SJCRH30 (cell line): ENCODE results near the gene PTPN13. TPM values are rescaled to one million over a fixed set of nuclear protein-coding genes. Genes with fewer than 3 reads are reported as not detected.

Experiments used
- DNase-seq, 2 experiments: peaks; one replicate each; pipeline ENCODE4 v3.0.0-alpha.2; 2015 to 2020
- H3K27ac ChIP-seq: fragments of 250-450 bp; sonication (Bioruptor Pico); 2 replicates; pipeline ENCODE4 v1.5.1; 2020; ENCODE audit warnings: mild to moderate bottlenecking, moderate library complexity
- H3K27me3 ChIP-seq: fragments of 250-450 bp; sonication (Bioruptor Pico); 2 replicates; pipeline ENCODE4 v1.5.1; 2020; ENCODE audit warnings: mild to moderate bottlenecking, moderate library complexity
- H3K36me3 ChIP-seq: fragments of 250-450 bp; sonication (Bioruptor Pico); 2 replicates; pipeline ENCODE4 v1.5.1; 2020; ENCODE audit warnings: mild to moderate bottlenecking, moderate library complexity
- H3K4me1 ChIP-seq: fragments of 250-450 bp; sonication (Bioruptor Pico); 2 replicates; pipeline ENCODE4 v1.5.1; 2020; ENCODE audit warnings: mild to moderate bottlenecking, moderate library complexity
- H3K4me3 ChIP-seq: fragments of 250-450 bp; sonication (Bioruptor Pico); 2 replicates; pipeline ENCODE4 v1.5.1; 2020; ENCODE audit warnings: mild to moderate bottlenecking, moderate library complexity
- H3K9me3 ChIP-seq: fragments of 250-450 bp; sonication (Bioruptor Pico); replicated peaks from 2 replicates; pipeline ENCODE4 v1.5.1; 2020; ENCODE audit warnings: mild to moderate bottlenecking, moderate library complexity
- total RNA-seq: library from RNA; depleted of rRNA; stranded (reverse); fragments of >200 nt; shearing (Covaris generic); gene quantifications from 2 replicates; pipeline ENCODE4 v1.2.3, GENCODE V29; 2014

PTPN13 gene
- total RNA-seq, 1 experiment from 2014 or later: 20.0 TPM

DNA sequence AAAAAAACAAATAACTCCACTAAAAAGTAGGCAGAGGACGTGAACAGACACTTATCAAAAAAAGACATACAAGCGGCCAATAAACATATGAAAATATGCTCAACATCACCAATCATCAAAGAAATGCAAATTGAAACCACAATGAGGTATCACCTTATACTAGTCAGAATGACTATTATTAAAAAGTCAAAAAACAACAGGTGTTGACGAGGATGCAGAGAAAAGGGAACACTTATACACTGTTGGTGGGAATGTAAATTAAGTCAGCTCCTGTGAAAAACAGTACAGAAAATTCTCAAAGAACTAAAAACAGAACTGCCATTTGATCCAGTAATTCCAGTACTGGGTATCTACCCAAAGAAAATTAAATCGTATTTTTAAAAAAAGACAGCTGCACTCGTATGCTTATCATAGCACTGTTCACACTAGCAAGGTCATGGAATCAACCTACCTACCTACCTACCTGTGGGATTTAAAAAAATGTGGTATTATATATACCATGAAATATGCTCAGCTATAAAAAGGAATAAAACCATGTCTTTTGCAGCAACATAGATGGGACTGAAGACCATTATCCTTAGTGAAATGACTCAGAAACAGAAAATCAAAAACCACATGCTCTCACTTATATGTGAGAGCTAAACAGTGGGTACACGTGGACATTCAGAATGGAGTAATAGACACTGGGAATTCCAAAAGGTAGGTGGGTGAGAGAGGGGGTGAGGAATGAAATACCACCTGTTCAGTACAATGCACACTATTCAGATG, 24.8 kb upstream of the PTPN13 start:
- H3K27me3 ChIP-seq: no peaks in the 10 kb centered on the region
- no peak overlapping the region for H3K27ac ChIP-seq
- no peaks in the 10 kb centered on the region for H3K36me3 ChIP-seq
- no peaks in the 10 kb centered on the region for H3K4me1 ChIP-seq
- H3K4me3 ChIP-seq: no peak overlapping the region
- no peaks in the 10 kb centered on the region for H3K9me3 ChIP-seq
- DNase-seq: no peak

GRCh38 chr4:86579941-86580340, 14.2 kb upstream of the PTPN13 start:
- Histone ChIP-seq H3K4me3 (no peak overlapping the region), H3K27me3 (no peaks in the 10 kb centered on the region), H3K9me3 (no peaks in the 10 kb centered on the region), H3K27ac (no peak overlapping the region), H3K36me3 (no peaks in the 10 kb centered on the region), H3K4me1 (no peaks in the 10 kb centered on the region)
- no peak for DNase-seq

DNA sequence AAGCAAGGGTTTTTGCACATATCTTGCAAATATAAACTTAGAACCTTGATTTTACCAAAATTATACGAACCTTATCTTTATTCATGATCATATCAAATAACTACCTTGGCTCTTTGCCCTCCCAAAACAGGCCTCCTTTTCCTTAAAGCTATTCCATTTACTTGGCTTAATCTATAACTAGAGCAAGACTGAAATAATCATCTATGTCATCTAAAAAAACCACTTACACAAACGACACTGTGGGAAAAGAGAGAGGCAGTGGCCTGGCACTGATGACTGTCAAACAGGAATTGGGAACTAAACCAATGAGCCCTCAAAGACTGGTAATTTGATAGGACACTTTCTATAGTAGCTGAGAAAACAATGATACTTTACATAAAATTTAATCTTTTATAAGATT, 11.7 kb upstream of the PTPN13 start:
- H3K4me1 ChIP-seq: no peaks in the 10 kb centered on the region
- peak in 1 of 2 experiments; percentile 16 for DNase-seq

DNA sequence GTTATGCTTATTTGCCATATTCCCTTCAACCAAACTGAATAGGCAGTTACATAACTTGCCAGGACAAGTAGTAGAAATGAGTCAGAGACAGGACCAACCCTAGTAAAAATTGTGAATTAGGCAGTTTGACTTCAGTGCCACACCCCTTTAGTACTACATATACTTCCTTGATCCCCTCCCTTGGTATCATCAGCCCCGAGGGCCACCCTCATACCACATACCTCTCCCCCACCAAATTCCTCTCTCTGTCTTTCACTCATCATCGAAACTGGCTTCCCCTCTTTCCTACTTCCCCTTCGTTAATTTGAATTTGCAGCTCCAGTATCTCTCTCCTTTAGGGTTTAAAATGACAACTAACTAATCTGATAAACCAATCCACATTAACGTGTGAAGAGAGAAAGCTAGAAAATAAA, 7.9 kb upstream of the PTPN13 start:
- H3K36me3 ChIP-seq: no peaks in the 10 kb centered on the region
- H3K4me3 ChIP-seq: no peak overlapping the region
- no peak for DNase-seq
- H3K4me1 ChIP-seq: no peaks in the 10 kb centered on the region
- no peaks in the 10 kb centered on the region for H3K9me3 ChIP-seq
- H3K27me3 ChIP-seq: no peaks in the 10 kb centered on the region
- no peak overlapping the region for H3K27ac ChIP-seq

More for the DNA sequence above, 11.7 kb upstream of the PTPN13 start:
- no peaks in the 10 kb centered on the region for H3K27me3 ChIP-seq
- H3K27ac ChIP-seq: no peak overlapping the region
- no peaks in the 10 kb centered on the region for H3K36me3 ChIP-seq
- no peak overlapping the region for H3K4me3 ChIP-seq
- no peaks in the 10 kb centered on the region for H3K9me3 ChIP-seq

DNA sequence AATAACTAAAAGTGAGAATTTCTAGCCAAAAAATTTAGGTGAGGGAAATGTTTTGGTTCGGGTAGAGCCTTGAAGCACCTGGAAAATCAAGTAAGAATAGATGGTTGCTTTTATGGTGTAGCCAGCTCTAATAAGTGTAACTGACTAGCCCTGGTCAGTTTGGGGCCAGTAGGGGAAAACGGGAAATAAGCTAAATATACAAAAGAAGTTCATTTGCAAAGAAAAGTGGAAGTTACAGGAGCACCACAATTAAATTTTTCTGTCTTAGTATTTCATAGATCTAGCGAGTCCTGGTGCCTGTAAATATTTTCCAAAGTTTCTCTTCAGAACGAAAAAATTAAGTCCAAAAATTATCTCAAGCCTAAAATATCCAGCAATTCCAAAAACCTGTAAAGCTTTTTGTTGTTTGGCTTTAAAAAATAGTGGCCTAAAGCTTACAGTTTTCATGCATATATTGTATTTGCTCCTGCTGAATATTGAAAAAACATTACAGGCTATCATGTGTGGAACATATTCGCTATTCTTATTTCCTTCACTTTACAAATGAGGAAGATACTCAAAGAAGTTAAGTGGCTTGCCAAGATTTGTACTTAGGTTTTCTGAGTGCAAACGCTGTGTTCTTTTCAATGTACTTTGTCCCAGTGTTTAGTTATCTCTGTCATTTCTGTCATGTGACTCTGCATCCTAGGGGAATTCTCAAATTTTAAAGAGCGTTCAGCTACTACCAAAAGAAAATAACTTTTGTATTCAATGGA, 7.3 kb upstream of the PTPN13 start:
- no peak overlapping the region for H3K4me3 ChIP-seq
- H3K9me3 ChIP-seq: no peaks in the 10 kb centered on the region
- no peaks in the 10 kb centered on the region for H3K36me3 ChIP-seq
- DNase-seq: no peak
- H3K4me1 ChIP-seq: no peaks in the 10 kb centered on the region
- no peak overlapping the region for H3K27ac ChIP-seq
- no peaks in the 10 kb centered on the region for H3K27me3 ChIP-seq

- no peaks in the 10 kb centered on the region for H3K36me3 ChIP-seq
- no peaks in the 10 kb centered on the region for H3K27me3 ChIP-seq
- no peak overlapping the region for H3K4me3 ChIP-seq
- H3K4me1 ChIP-seq: no peaks in the 10 kb centered on the region
- no peak for DNase-seq
- H3K9me3 ChIP-seq: no peaks in the 10 kb centered on the region
- no peak overlapping the region for H3K27ac ChIP-seq
These were observed 6.6 kb upstream of the PTPN13 start for GRCh38 chr4:86587381-86588140.

DNA sequence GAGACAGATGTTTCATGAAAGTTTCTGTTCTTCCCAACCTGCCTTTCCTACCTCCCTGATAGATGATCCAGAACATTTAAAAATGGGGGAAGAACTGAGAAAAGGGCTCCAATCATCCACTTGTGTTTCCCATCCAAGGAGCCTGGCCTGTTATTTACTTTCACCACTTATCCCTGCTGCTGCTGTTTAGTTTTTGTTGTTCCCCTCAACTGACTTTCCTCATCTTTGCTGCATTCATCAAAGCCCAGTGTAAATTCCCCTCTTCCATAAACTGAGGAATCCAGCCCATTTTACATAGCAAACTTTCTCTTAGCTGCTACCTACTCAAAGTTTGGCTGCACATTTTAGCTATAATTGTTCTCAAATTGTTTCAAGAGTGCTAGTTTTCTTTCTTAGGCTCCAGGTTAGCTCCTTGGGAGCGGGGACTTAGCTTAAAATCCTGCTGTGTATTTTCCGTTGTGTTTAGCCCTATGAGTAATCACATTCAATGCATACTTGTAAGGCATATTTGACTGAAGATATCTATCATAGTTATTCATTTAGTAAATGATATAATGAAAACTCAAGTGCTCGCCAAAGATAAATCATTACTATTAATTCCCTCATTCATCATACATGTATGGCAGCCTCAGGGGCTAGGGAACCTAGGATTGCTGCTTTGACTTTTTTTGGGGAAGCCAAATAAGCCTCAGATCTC, 1.4 kb upstream of the PTPN13 start:
- H3K36me3 ChIP-seq: no peaks in the 10 kb centered on the region
- H3K4me1 ChIP-seq: 0 out of 2 replicates have a peak, but pooled peaks cover 3% of the 10 kb centered on the region
- H3K9me3 ChIP-seq: no peaks in the 10 kb centered on the region
- no peak overlapping the region for H3K27ac ChIP-seq
- H3K4me3 ChIP-seq: peak overlapping the region; percentile 69
- DNase-seq: no peak
- H3K27me3 ChIP-seq: no peaks in the 10 kb centered on the region

GRCh38 chr4:86594559-86595425, 677 bp downstream of the PTPN13 start:
- peak; percentile 75 to 81 for DNase-seq
- H3K27ac ChIP-seq: peak overlapping the region; percentile 45
- H3K27me3 ChIP-seq: no peaks in the 10 kb centered on the region
- peaks cover 3% of the 10 kb centered on the region; the same call in 1 of the 2 replicates for H3K4me1 ChIP-seq
- no peaks in the 10 kb centered on the region for H3K9me3 ChIP-seq
- peak overlapping the region; percentile 69 for H3K4me3 ChIP-seq
- no peaks in the 10 kb centered on the region for H3K36me3 ChIP-seq

DNA sequence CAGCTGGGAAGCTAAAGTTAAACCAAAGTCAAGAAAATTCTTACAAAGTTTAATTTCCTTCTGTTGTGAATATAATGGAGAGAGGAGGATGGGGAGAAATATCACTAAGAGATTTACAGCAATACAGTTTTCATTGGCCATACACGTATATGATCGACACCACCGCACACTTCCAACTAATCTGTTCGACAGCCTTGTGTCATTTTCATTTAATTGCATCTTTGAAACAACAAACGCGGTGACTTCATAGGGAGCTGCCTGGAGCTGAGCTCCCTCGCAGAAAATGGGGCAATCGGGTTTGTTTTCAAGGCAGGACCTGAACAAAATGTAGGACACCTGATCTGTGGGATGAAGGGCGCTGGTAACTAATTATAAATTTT, 1.3 kb downstream of the PTPN13 start:
- H3K4me3 ChIP-seq: peak overlapping the region; percentile 69
- no peaks in the 10 kb centered on the region for H3K9me3 ChIP-seq
- H3K27ac ChIP-seq: peak overlapping the region; percentile 45
- H3K4me1 ChIP-seq: peaks cover 3% of the 10 kb centered on the region; the same call in 1 of the 2 replicates
- DNase-seq: peak; percentile 22 to 56
- no peaks in the 10 kb centered on the region for H3K27me3 ChIP-seq
- H3K36me3 ChIP-seq: no peaks in the 10 kb centered on the region

GRCh38 chr4:86596807-86597206, 2.7 kb downstream of the PTPN13 start:
- DNase-seq: no peak
- Histone ChIP-seq H3K4me3 (no peak overlapping the region), H3K27me3 (no peaks in the 10 kb centered on the region), H3K36me3 (no peaks in the 10 kb centered on the region), H3K27ac (no peak overlapping the region), H3K4me1 (peaks cover 3% of the 10 kb centered on the region; the same call in 1 of the 2 replicates), H3K9me3 (no peaks in the 10 kb centered on the region)

GRCh38 chr4:86600007-86600653, 6.0 kb downstream of the PTPN13 start:
- peaks cover 3% of the 10 kb centered on the region; the same call in 1 of the 2 replicates for H3K4me1 ChIP-seq
- H3K36me3 ChIP-seq: no peaks in the 10 kb centered on the region
- H3K27me3 ChIP-seq: no peaks in the 10 kb centered on the region
- no peaks in the 10 kb centered on the region for H3K9me3 ChIP-seq
- no peak overlapping the region for H3K27ac ChIP-seq
- no peak for DNase-seq
- H3K4me3 ChIP-seq: no peak overlapping the region

DNA sequence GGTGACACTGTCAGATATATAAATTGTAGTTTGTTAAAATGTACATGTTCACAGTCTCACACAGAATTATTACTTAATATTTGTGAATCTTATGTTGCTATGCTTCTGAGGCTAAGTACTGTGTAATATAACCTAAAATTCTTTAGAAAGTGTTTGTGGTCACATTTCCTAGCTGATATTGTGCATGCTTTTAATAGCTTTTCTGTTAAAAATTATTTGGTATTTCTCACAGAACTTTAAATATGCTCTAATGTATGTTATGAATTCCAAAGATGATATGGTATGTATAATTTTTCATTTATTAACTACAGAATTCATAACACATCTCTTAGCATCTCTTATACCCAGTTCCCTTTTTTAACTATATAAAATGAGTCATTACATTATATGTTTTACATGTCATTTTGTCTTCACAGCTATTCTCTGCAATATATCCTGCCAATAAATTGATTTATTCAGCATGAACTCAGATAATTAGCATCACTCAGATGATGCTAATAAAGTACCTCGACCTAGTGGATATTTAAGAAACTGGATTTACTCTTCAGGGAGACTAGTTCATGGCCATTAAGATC, 9.3 kb downstream of the PTPN13 start:
- no peaks in the 10 kb centered on the region for H3K27me3 ChIP-seq
- no peaks in the 10 kb centered on the region for H3K9me3 ChIP-seq
- DNase-seq: no peak
- H3K4me3 ChIP-seq: no peak overlapping the region
- no peaks in the 10 kb centered on the region for H3K36me3 ChIP-seq
- no peaks in the 10 kb centered on the region; the same call in 1 of the 2 replicates for H3K4me1 ChIP-seq
- H3K27ac ChIP-seq: no peak overlapping the region

DNA sequence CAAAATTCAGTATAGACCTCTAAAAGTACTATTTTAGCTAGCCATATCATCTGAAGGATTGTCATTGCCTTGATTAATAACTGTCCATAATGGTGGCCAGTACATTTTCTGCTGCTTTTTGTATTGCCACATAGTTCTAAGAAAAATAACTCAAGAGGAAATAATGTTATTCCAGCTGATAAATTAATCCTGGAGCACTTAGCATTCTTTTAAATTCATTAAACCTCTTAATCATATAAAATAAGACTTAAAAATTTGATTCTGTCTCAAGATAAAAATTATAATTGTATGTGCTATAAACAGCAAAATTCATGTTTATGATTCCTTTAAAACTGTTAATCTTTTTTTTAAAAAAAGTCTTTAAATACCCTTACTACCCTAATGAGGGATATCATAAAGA, 12.7 kb downstream of the PTPN13 start:
- Histone ChIP-seq H3K36me3 (no peaks in the 10 kb centered on the region), H3K9me3 (no peaks in the 10 kb centered on the region), H3K27ac (no peak overlapping the region), H3K4me1 (no peaks in the 10 kb centered on the region), H3K4me3 (no peak overlapping the region), H3K27me3 (no peaks in the 10 kb centered on the region)
- no peak for DNase-seq
